H1 (cell line): Measurements from ENCODE around the gene ADAMTS16. TPM values are rescaled to one million over a fixed set of nuclear protein-coding genes. Genes with fewer than 3 reads are reported as not detected.

Experiments used
- CTCF ChIA-PET: fragments of 300-600 bp; sonication (Branson Sonifier 250); formaldehyde crosslinking; loops from one replicate; lab custom pipeline; 2021; ENCODE audit not compliant: partially characterized antibody; lab: Charles Lee
- POLR2A ChIA-PET: fragments of 300-600 bp; sonication (Branson Sonifier 250); formaldehyde crosslinking; loops from one replicate; lab custom pipeline; 2021; ENCODE audit warnings: inconsistent platforms; ENCODE audit not compliant: partially characterized antibody; lab: Charles Lee
- DNase-seq, 2 experiments: peaks; one replicate each; pipeline versions ENCODE4 v3.0.0 to v3.0.0-alpha.2; 2010 to 2022; ENCODE audit warnings: low spot score in 2 of 2, low read depth in 1 of 2, mixed read lengths in 1 of 2
- FAIRE-seq: peaks from 2 replicates; lab custom pipeline; 2011; peaks lifted over from hg19 to GRCh38; lab: Jason Lieb, UNC
- H2AFZ ChIP-seq: 2 replicates; pipeline ENCODE4 v1.8.1; 2012; ENCODE audit warnings: low read length, inconsistent platforms
- H2AK5ac ChIP-seq: 2 replicates; pipeline ENCODE4 v1.6.1; 2013; ENCODE audit warnings: low read depth, low read length
- H2BK120ac ChIP-seq: replicated peaks from 2 replicates; pipeline ENCODE3; 2013; ENCODE audit warnings: low read depth, low read length, inconsistent platforms
- H2BK12ac ChIP-seq: 2 replicates; pipeline ENCODE4 v1.6.1; 2013; ENCODE audit warnings: low read depth, low read length
- H2BK15ac ChIP-seq: 2 replicates; pipeline ENCODE4 v1.6.1; 2013; ENCODE audit warnings: low read length
- H2BK20ac ChIP-seq: 2 replicates; pipeline ENCODE4 v1.6.1; 2013; ENCODE audit warnings: low read length
- H2BK5ac ChIP-seq: 2 replicates; pipeline ENCODE4 v1.6.1; 2013; ENCODE audit warnings: low read depth, low read length
- H3K14ac ChIP-seq: 2 replicates; pipeline ENCODE4 v1.6.1; 2013; ENCODE audit warnings: inconsistent platforms; ENCODE audit not compliant: insufficient read length
- H3K18ac ChIP-seq: 2 replicates; pipeline ENCODE4 v1.6.1; 2013; ENCODE audit warnings: low read length; ENCODE audit errors: extremely low read depth
- H3K23ac ChIP-seq: 2 replicates; pipeline ENCODE4 v1.6.1; 2013; ENCODE audit warnings: inconsistent platforms; ENCODE audit not compliant: insufficient read length
- H3K23me2 ChIP-seq: 2 replicates; pipeline ENCODE4 v1.6.1; 2013; ENCODE audit warnings: low read depth, low read length
- H3K27ac ChIP-seq: 2 replicates; pipeline ENCODE4 v1.6.1; 2011; ENCODE audit warnings: low read depth, low read length, inconsistent platforms
- H3K27me3 ChIP-seq, 4 experiments: replicated peaks in 1 of 4; 1 replicate in 1 of 4; 2 replicates in 3 of 4; pipeline versions ENCODE4 v1.6.1 to v1.8.1; 2011 to 2013; ENCODE audit warnings: low read length in 3 of 4, mild to moderate bottlenecking in 3 of 4, inconsistent platforms in 2 of 4, mixed read lengths in 2 of 4, moderate library complexity in 1 of 4; ENCODE audit not compliant: control insufficient read depth in 3 of 4, insufficient read depth in 3 of 4; ENCODE audit errors: extremely low read depth in 1 of 4
- H3K36me3 ChIP-seq, 4 experiments: 2 replicates each; pipeline versions ENCODE4 v1.6.1 to v1.8.1; 2011 to 2013; ENCODE audit warnings: mild to moderate bottlenecking in 4 of 4, low read length in 3 of 4, moderate library complexity in 2 of 4, control low read depth in 1 of 4, inconsistent platforms in 1 of 4; ENCODE audit not compliant: insufficient read depth in 4 of 4, control insufficient read depth in 2 of 4
- H3K4ac ChIP-seq: replicated peaks from 2 replicates; pipeline ENCODE3; 2013; ENCODE audit warnings: low read length, low read depth, mixed read lengths, inconsistent platforms; ENCODE audit not compliant: insufficient read length
- H3K4me1 ChIP-seq, 4 experiments: replicated peaks in 1 of 4; 1 replicate in 1 of 4; 2 replicates in 3 of 4; pipeline versions ENCODE4 v1.6.1 to v1.8.1; 2011 to 2013; ENCODE audit warnings: low read length in 3 of 4, inconsistent platforms in 2 of 4, mixed read lengths in 1 of 4; ENCODE audit not compliant: insufficient read depth in 4 of 4, control insufficient read depth in 3 of 4
- H3K4me2 ChIP-seq, 2 experiments: 2 replicates each; pipeline versions ENCODE4 v1.6.1 to v1.8.1; 2011 to 2013; ENCODE audit warnings: low read depth in 2 of 2, low read length in 2 of 2, control low read depth in 1 of 2, inconsistent platforms in 1 of 2, mild to moderate bottlenecking in 1 of 2; ENCODE audit not compliant: insufficient read depth in 1 of 2
- H3K4me3 ChIP-seq, 4 experiments: fragments of 200-600, 300-600 bp in 1 of 4; sonication (generic), shearing (Covaris generic), sonication (Bioruptor Twin) in 1 of 4; 2 replicates each; pipeline versions ENCODE4 v1.5.1 to v1.8.1; 2011 to 2016; ENCODE audit warnings: low read length in 4 of 4, low read depth in 3 of 4, control low read depth in 2 of 4, inconsistent platforms in 2 of 4, mild to moderate bottlenecking in 2 of 4, mixed read lengths in 1 of 4, moderate library complexity in 1 of 4; ENCODE audit not compliant: insufficient read depth in 2 of 4; ENCODE audit errors: extremely low read depth in 1 of 4
- H3K56ac ChIP-seq: replicated peaks from 2 replicates; pipeline ENCODE3; 2013; ENCODE audit warnings: low read depth, mild to moderate bottlenecking, mixed read lengths, low read length, inconsistent platforms; ENCODE audit not compliant: insufficient read length
- H3K79me1 ChIP-seq: 2 replicates; pipeline ENCODE4 v1.6.1; 2013; ENCODE audit warnings: low read depth, low read length, control low read depth
- H3K79me2 ChIP-seq, 2 experiments: 2 replicates each; pipeline versions ENCODE4 v1.6.1 to v1.8.1; 2012 to 2013; ENCODE audit warnings: low read length in 2 of 2, mild to moderate bottlenecking in 2 of 2, inconsistent platforms in 1 of 2; ENCODE audit not compliant: insufficient read depth in 2 of 2, control insufficient read depth in 1 of 2
- H3K9ac ChIP-seq, 4 experiments: replicated peaks in 1 of 4; 1 replicate in 1 of 4; 2 replicates in 3 of 4; pipeline versions ENCODE4 v1.6.1 to v1.8.1; 2011 to 2013; ENCODE audit warnings: low read depth in 3 of 4, low read length in 3 of 4, control low read depth in 2 of 4, mild to moderate bottlenecking in 2 of 4, moderate library complexity in 2 of 4, inconsistent platforms in 1 of 4; ENCODE audit errors: extremely low read depth in 1 of 4
- H3K9me3 ChIP-seq, 2 experiments: 2 replicates each; pipeline versions ENCODE4 v1.6.1 to v1.8.1; 2012 to 2013; ENCODE audit warnings: mild to moderate bottlenecking in 2 of 2, moderate library complexity in 2 of 2, control low read depth in 1 of 2, inconsistent platforms in 1 of 2, low read depth in 1 of 2, low read length in 1 of 2, mixed read lengths in 1 of 2; ENCODE audit not compliant: insufficient read depth in 2 of 2
- H4K20me1 ChIP-seq, 2 experiments: replicated peaks in 1 of 2; 2 replicates each; pipeline versions ENCODE3 to v1.8.1; 2011 to 2013; ENCODE audit warnings: inconsistent platforms in 2 of 2, low read length in 2 of 2, mild to moderate bottlenecking in 1 of 2; ENCODE audit not compliant: insufficient read depth in 2 of 2, control insufficient read depth in 1 of 2
- H4K5ac ChIP-seq: 2 replicates; pipeline ENCODE4 v1.6.1; 2013; ENCODE audit warnings: low read length, low read depth, mixed read lengths, inconsistent platforms; ENCODE audit not compliant: insufficient read length
- H4K8ac ChIP-seq: 2 replicates; pipeline ENCODE4 v1.8.0; 2013; ENCODE audit warnings: mild to moderate bottlenecking, moderate library complexity, low read length, inconsistent platforms; ENCODE audit not compliant: insufficient read depth; ENCODE audit errors: extremely low read depth
- H4K91ac ChIP-seq: replicated peaks from 2 replicates; pipeline ENCODE3; 2013; ENCODE audit warnings: low read length, mixed read lengths, inconsistent platforms; ENCODE audit not compliant: insufficient read length
- CBX8 ChIP-seq: fragments of 300-800, 300-1000 bp; sonication (generic); IDR thresholded peaks from 2 replicates; pipeline ENCODE4 v1.7.1; 2016; ENCODE audit warnings: low read depth, low read length, borderline replicate concordance
- CEBPB ChIP-seq: IDR thresholded peaks from 2 replicates; pipeline ENCODE4 v1.6.1; 2012; ENCODE audit warnings: low read depth, low read length
- WGBS, 2 experiments: shearing (Covaris generic) in 1 of 2; methylation state at CpG; one replicate each; pipeline versions ENCODE4 v1.1.6 to v1.1.7; 2013 to 2015; ENCODE audit warnings: low lambda C conversion rate in 2 of 2, mixed read lengths in 2 of 2, inconsistent platforms in 1 of 2, low coverage in 1 of 2, missing lambda C conversion rate in 1 of 2; ENCODE audit not compliant: insufficient replicate concordance in 2 of 2, insufficient coverage in 1 of 2, insufficient read length in 1 of 2; ENCODE audit errors: extremely low coverage in 1 of 2, missing lambda C conversion rate in 1 of 2; 5-methylcytosine and 5-hydroxymethylcytosine counted together
- polyA plus RNA-seq, 7 experiments: library from polyadenylated mRNA; depleted of rRNA in 3 of 7; stranded (reverse) in 5 of 7; unstranded in 2 of 7; fragments of >200 nt in 5 of 7; fragments of 200-250 nt in 2 of 7; gene quantifications; 1 replicate in 5 of 7; 2 replicates in 1 of 7; 4 replicates in 1 of 7; pipeline versions ENCODE4 v1.2.1 to v1.2.3, GENCODE V29; 2011 to 2013; ENCODE audit warnings: missing spikeins in 2 of 7, mixed read lengths in 2 of 7
- total RNA-seq: library from RNA; stranded (reverse); fragmentation: NEBNext Ultra II Directional; extraction: Animal tissue kit (Norgen Biotek cat#: 25700); gene quantifications from 2 replicates; pipeline ENCODE4 v1.2.1, GENCODE V29; 2021

The ADAMTS16 gene
- total and polyA plus RNA-seq, 2 of the 8 experiments (the other 6 are each of a cell fraction or from before 2014, with no cell fraction given): 3.7 to 16.0 TPM

DNA sequence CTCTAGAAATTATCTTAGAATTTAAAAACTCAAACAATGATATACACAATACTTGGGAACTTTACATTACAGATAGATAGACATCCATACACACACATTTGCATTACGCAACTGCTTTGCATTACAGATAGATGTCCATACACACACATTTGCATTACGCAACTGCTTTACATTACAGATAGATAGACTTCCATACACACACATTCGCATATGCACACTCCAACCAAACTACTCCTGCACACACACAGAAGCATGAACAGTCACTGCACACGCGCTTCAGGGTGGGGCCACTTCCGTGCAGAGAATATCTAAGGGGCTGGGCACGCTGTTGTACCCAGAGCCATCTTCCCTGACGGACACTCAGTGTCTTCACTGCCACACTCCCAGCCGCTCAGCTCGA lies 7.9 kb upstream of the ADAMTS16 start:
- no peak overlapping the region for H3K4me2 ChIP-seq
- 91% methylated on average over 10 of the region's 10 CpGs; no CpG with 5 or more reads in 1 of the 2 experiments for WGBS, 2 experiments
- no peak overlapping the region; the same call in 1 of the 2 replicates for H2BK5ac ChIP-seq
- H2BK20ac ChIP-seq: no peak overlapping the region
- no peak overlapping the region for H3K56ac ChIP-seq
- no peak overlapping the region for H3K4me3 ChIP-seq
- H3K14ac ChIP-seq: no peak overlapping the region
- no peaks in the 10 kb centered on the region for H3K23me2 ChIP-seq
- no peak overlapping the region for H3K4ac ChIP-seq
- H3K27me3 ChIP-seq: no peaks in the 10 kb centered on the region
- H3K23ac ChIP-seq: no peak overlapping the region
- H3K9me3 ChIP-seq: peaks cover 7 to 8% of the 10 kb centered on the region in 2 experiments
- no peak overlapping the region for H2BK15ac ChIP-seq
- no peak overlapping the region for H3K18ac ChIP-seq
- no peak overlapping the region for H3K9ac ChIP-seq
- H2BK120ac ChIP-seq: no peak overlapping the region
- CTCF ChIA-PET: interaction anchor here (0.5 to 1.0 kb wide), 2 partner anchors 61 to 189 kb away, joined by 3 read pairs; no protein-coding TSS in a partner anchor
- no peaks in the 10 kb centered on the region for H3K36me3 ChIP-seq
- H4K20me1 ChIP-seq: no peaks in the 10 kb centered on the region
- POLR2A ChIA-PET: no interaction called here
- no peaks in the 10 kb centered on the region for H3K79me2 ChIP-seq
- TF ChIP-seq CBX8 (no peak), CEBPB (peak; percentile 19; the same call in 1 of the 2 replicates)
- FAIRE-seq: no peak
- peak overlapping the region; percentile 77 for H4K91ac ChIP-seq
- H2AFZ ChIP-seq: no peak overlapping the region
- no peak overlapping the region for H4K8ac ChIP-seq
- no peak overlapping the region for H2AK5ac ChIP-seq
- DNase-seq: no peak
- no peak overlapping the region for H3K27ac ChIP-seq
- peaks cover 0 to 7% (median 0%) of the 10 kb centered on the region in 4 experiments; a peak in 2 of 7 replicates for H3K4me1 ChIP-seq
- peaks cover under 1% of the 10 kb centered on the region for H3K79me1 ChIP-seq
- no peak overlapping the region for H4K5ac ChIP-seq
- H2BK12ac ChIP-seq: no peak overlapping the region
